GM18907 (cell line): ENCODE data around the gene DIMT1.

Experiments used
- ATAC-seq: cut with Tn5 transposase; IDR thresholded peaks from one replicate; pipeline ENCODE4 v1.9.1; 2021; ENCODE audit warnings: mild to moderate bottlenecking, moderate library complexity; ENCODE audit not compliant: unreplicated experiment

The DIMT1 gene

GRCh38 chr5:62403411-62404250 lies at the start of gene DIMT1:
Gene DIMT1, minus strand, starts transcription at chr5:62403905. Its CDS starts 133 bp downstream, at chr5:62403772.
- peak; percentile 99 for ATAC-seq

GRCh38 chr5:62450259-62450658 lies 46.6 kb upstream of the DIMT1 start:
- ATAC-seq: no peak

- ATAC-seq: no peak
These were observed 44.8 kb upstream of the DIMT1 start for GRCh38 chr5:62448528-62448927.

GRCh38 chr5:62432621-62433064 lies 28.9 kb upstream of the DIMT1 start:
- no peak for ATAC-seq

- no peak for ATAC-seq
These were observed 28.3 kb upstream of the DIMT1 start for GRCh38 chr5:62431735-62432620.

- ATAC-seq: no peak
These were observed 21.1 kb upstream of the DIMT1 start for GRCh38 chr5:62424763-62425162.

- ATAC-seq: no peak
These were observed 17.7 kb upstream of the DIMT1 start for GRCh38 chr5:62421414-62421813.

- no peak for ATAC-seq
These were observed 15.9 kb upstream of the DIMT1 start for GRCh38 chr5:62419609-62420008.

- no peak for ATAC-seq
These were observed 14.9 kb upstream of the DIMT1 start for GRCh38 chr5:62418462-62419076.

GRCh38 chr5:62413711-62414110 lies 10.0 kb upstream of the DIMT1 start:
- no peak for ATAC-seq

- peak; percentile 95 for ATAC-seq
These were observed 9.0 kb upstream of the DIMT1 start, which contains the start of gene IPO11 for GRCh38 chr5:62412549-62413329. Gene IPO11, plus strand, starts transcription at chr5:62412763. Its CDS starts 24,517 bp downstream, at chr5:62437280.

GRCh38 chr5:62395210-62395950 lies 8.3 kb downstream of the DIMT1 start:
- no peak for ATAC-seq

- ATAC-seq: no peak
These were observed 16.9 kb downstream of the DIMT1 start for GRCh38 chr5:62386824-62387223.

- ATAC-seq: no peak
These were observed 17.8 kb downstream of the DIMT1 start for GRCh38 chr5:62385816-62386400.

- no peak for ATAC-seq
These were observed 18.6 kb downstream of the DIMT1 start for GRCh38 chr5:62385131-62385530.

GRCh38 chr5:62376064-62376463 lies 27.6 kb downstream of the DIMT1 start:
- ATAC-seq: no peak

GRCh38 chr5:62375627-62376026 lies 28.1 kb downstream of the DIMT1 start:
- ATAC-seq: no peak

- ATAC-seq: no peak
These were observed 29.6 kb downstream of the DIMT1 start for GRCh38 chr5:62374090-62374489.

- ATAC-seq: no peak
These were observed 30.3 kb downstream of the DIMT1 start for GRCh38 chr5:62373382-62373781.
